GM18505 (cell line): ENCODE measurements around the gene EPHA7.

Source experiments
- ATAC-seq: cut with Tn5 transposase; IDR thresholded peaks from one replicate; pipeline ENCODE4 v1.9.1; 2021; ENCODE audit not compliant: unreplicated experiment
- POLR2A ChIP-seq: IDR thresholded peaks from 4 replicates; pipeline ENCODE4 v1.6.1; 2011; ENCODE audit warnings: borderline replicate concordance; ENCODE audit not compliant: insufficient read depth, insufficient read length; ENCODE audit errors: extremely low read depth

The EPHA7 gene

DNA sequence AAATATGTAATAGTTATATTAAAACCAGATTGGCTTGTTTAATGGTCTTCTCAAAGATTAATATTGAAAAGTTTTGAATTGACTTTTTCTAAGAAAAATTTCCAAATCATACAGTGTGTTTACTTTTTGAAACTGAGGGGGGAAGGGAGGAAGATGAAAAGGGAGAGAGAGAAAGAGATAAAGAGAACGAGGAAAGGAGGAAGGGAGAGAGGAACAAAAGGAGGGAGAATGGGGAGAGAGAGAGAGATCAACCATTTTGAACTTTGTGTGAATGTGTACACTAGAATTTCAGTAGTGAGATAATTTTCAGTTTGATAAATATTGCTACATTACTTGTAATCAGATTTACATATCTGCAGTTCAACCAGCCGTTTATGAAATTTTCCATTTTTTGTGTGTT is 124.5 kb downstream of the EPHA7 start:
- ATAC-seq = no peak
- no peak for TF ChIP-seq POLR2A

DNA sequence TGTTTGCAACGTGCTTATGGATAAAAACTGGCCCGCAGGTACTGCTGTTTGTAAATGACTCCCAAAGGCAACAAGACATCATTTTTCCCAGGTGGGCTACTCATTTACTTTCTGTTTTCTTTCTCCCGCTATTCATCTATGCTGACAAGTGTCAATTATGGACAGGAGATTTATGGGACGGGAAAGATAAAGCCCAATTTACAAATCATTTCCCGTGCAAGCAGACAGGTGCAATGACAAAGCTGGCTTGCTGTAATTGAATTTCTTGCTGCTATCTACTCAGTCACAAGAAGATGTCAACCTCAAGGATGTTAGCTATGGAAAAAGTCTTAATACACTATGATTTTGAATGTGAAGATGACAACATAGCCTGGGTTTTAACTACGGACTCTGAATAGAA is 125.5 kb downstream of the EPHA7 start:
- no peak for ATAC-seq

DNA sequence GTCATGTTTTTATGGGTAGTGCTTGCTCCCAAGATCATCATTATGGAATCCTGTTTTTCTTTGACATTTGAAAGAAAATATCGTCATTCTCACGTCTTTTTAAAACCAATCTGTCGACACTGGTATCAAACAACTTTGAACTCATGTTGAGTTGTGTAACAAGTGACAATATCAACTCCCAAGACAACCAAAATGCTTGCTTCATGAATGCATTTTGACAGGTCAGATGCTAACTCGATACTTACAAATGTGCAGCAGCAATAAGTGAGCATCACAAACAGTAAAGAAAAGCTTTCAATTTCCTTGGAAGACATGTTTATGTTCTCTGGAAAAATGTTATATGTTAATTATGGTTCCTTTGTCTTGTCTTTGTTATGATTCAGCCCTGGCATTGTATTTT is 125.9 kb downstream of the EPHA7 start:
- ATAC-seq = no peak
- TF ChIP-seq POLR2A = no peak

More for the DNA sequence above, 125.5 kb downstream of the EPHA7 start:
- TF ChIP-seq POLR2A = no peak

DNA sequence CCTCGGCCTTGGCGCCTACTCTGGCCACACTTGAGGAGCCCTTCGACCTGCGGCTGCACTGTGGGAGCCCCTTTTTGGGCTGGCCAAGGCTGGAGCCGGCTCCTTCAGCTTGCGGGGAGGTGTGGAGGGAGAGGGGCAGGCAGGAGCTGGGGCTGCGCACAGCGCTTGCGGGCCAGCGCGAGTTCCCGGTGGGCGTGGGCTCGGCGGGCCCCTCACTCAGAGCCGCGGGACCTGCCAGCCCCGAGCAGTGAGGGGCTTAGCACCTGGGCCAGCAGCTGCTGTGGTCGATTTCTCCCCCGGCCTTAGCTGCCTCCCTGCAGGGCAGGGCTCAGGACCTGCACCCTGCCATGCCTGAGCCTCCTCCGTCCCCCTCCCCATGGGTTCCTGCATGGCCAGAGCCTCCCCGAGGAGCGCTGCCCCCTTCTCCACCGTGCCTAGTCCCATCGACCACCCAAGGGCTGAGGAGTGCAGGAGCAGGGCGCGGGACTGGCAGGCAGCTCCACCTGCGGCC is 136.8 kb downstream of the EPHA7 start:
- no peak for TF ChIP-seq POLR2A
- ATAC-seq = no peak

DNA sequence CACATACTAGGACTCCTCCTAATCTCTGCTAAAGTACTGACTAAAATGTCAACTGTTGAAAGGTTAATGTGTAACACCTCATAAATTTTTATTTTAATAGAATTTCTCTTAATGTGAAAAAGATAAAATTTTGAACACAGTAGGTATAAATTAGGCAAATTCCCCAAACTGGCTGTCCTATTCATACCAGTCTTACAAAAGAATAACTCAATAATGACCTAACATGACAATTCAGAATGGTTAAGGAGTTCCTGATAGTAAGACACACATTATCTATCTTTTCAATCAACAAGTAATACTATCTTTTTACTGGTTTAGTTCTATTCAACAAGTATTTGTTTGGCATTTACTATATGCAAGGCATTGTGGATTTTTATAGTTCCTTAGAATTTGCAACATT is 141.1 kb downstream of the EPHA7 start:
- no peak for ATAC-seq
- no peak for TF ChIP-seq POLR2A

DNA sequence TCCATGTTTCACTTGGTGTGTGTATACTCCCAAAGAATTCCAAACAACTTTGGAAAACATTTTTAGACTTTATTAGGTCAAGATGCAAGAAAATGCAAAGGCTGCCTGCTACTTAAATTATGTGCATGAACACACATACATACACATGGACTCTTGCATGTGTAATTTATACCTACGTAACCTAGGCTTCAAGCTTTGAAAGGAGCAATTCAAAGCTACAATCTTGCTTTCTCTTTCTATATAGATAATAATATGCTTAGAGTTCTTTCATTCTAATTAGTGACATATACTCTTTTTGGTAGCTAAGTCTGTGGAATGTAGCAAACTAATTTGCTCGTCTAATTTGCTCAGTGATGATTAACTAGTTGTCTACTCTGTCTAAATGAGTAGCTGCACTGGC is 146.5 kb downstream of the EPHA7 start:
- no peak for ATAC-seq
- no peak for TF ChIP-seq POLR2A

DNA sequence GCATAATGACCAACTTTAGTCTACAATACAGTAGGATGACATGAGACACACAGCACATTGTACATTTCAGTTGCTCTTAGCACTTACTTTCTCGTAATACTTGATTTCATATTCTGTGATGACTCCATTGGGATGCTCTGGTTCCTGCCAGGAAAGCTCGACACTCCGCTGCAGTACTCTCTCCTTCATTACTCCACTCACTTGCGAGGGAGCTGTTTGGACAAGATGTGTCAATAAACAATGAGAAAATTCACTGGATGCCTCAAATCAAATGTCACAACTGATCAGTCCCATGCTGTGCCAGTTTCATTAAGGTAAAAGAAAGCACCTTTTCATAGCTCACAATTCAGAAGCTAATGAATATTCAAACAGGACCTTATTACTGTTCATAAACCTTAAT is 147.1 kb downstream of the EPHA7 start:
- TF ChIP-seq POLR2A = no peak
- ATAC-seq = no peak

DNA sequence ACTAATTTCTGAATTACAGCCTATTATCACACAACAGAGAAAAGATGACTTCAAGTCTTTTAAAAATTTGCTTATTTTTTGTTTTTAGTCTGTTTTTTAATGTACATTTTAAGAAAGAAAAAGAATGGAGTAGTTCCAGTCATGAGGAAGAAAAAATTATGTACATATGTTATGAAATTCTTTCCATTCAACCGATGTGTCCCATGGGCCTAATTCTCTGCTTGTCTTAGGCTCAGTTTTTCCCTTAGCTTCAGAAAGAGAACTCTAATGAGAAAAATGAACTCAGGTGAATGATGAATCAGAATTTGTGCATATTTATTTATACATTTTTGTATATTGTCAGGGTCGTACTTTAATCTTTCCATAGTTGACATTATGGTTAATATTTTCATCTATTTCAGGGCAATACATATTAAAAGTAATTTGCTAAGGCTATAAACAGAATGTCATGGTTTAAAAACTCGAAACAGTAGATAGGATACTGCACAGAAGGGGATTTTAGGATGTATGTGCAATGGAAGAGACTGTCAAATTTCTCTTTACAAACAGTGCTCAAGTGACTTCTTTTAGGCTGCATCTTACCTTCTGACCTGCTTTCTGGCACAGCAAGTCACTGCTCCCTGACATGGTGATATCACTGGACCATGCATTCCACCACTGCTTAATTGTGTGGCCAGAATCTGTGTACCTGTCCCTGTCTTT is 153.1 kb downstream of the EPHA7 start:
- ATAC-seq = no peak
- TF ChIP-seq POLR2A = no peak

DNA sequence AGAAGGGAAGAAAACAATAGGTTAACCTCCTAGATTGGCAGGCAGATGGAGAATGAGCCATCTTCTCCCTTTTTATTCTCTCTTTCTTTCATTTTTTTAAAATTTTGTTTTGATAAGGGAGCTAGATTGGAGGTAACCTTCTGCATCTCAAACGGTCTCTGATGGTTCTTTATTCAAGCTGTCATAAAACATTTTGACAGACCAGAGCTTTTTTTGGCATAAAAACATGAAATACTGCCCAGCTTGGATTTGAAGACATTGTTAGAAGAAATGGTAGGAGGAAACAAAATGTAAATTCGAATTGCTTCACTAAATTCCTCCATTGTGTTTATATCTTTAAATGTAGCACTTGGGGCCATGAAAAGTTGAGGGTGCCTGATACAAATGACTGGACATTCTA is 158.5 kb downstream of the EPHA7 start:
- no peak for TF ChIP-seq POLR2A
- no peak for ATAC-seq

DNA sequence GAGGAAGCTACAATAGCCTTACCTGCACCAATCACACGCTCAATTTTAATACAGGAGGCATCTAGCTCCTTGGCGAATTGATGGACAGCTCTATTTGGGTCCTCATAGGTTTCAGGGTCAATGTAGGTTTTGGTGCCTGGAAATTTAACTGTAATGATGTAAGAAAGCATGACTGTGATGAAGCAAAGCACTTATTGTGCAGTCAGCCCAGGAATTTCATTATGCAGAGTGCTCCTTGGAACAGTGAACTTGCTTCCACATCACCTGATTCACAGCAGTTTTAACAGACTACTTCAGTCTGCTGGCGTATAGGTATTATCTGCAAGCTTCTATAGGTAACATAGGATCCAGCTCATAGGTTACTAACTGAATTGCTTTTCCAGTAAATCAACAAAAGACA is 160.0 kb downstream of the EPHA7 start:
- no peak for ATAC-seq
- no peak for TF ChIP-seq POLR2A

DNA sequence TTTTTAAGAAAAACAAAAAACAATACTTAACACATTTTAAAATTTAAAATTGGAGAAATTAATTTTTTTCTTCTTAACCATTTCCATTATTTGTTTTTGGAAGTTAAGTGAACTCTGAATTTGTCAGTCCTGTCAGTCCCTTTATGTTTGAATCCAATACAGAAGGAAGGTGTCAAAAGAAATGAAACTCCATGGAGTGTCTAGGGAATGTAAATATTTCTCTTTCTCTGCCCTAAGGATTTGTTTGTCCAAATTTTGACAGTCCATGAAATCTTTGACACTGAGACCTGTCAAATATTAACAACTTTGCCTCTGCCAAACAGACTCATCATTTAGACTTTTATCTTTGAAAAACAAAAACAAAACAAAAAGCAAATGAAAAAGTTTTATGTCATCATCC is 166.4 kb downstream of the EPHA7 start:
- ATAC-seq = no peak

DNA sequence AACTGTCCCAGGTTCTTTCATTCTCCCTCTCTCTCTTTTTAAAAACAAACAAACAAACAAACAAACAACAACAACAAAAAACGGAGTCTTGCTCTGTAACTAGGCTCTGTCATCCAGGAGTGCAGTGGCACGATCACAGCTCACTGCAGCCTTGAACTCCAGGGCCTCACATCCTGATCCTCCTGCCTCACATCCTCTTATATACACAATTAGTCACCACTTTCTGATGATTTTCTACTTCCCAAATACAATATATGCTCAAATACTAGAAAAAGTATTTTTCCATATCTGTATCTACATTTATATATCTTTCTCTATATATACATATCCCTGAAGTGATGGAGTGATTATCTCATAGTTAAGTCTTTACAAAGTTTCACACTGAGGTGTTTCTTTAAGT is 170.7 kb downstream of the EPHA7 start:
- no peak for TF ChIP-seq POLR2A
- no peak for ATAC-seq

More for the DNA sequence above, 166.4 kb downstream of the EPHA7 start:
- no peak for TF ChIP-seq POLR2A

DNA sequence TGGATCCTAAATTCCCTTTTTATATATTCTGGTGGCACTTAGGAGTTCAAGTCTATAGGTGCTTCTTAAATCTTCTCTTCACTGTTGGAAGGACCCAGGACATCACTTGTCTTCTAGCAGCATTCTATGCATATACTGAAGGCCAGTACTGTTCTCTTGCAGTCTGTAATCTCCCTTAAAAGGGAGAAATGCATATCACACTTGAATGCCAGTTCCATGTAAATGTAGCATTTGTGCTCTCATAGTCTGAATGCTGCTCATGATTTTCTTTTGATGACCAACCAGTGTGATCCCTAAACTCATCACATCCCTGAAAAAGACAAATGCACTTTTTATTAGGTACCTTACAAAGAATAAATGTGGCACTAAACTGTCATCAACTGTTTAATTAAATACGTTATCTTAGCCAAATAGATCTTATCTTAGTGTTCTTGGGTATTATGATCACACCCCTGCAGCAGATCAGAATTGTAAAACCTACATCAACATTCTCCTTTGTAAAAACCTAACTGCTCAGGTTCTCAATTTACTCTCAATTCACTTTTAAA is 176.1 kb downstream of the EPHA7 start:
- ATAC-seq = no peak

DNA sequence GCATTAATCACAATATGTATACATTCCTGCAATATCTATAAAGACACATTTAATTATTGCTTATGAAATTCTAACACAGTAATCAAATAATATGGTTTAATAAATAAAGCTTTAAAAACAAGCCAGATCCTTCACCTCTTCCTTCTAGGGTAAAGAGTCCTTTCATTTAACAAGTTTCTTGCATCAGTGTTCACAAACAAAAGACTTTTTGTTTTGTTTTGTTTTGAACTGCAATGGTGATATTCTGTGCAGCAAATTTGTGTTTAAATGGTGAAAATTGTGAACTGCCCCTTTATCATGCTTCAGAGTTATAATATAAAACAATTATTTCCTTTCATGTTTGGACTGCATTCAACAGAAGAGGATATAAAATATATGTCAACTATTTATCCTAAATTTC is 177.3 kb downstream of the EPHA7 start:
- TF ChIP-seq POLR2A = no peak
- no peak for ATAC-seq

More for the DNA sequence above, 176.1 kb downstream of the EPHA7 start:
- no peak for TF ChIP-seq POLR2A
